ENCODE measurements around the gene POLR1C.

- TF ChIP-seq TAF1 (conservative IDR thresholded peaks at IDR 0.05) (no peak), CTCF (IDR thresholded peaks at IDR 0.05; ENCODE audit: low read depth, low read length, missing input control) (no peak), RXRA (IDR thresholded peaks at IDR 0.05) (no peak), RAD21 (IDR thresholded peaks at IDR 0.05) (no peak), REST (IDR thresholded peaks at IDR 0.05) (no peak)
Observed at GRCh38 chr6:43471399-43471798, 45.5 kb upstream of the POLR1C start.

Data from liver (tissue), 3 donors.